ENCODE results near the gene MRPL10. TPM values are rescaled to one million over a fixed set of nuclear protein-coding genes. Genes with fewer than 3 reads are reported as not detected.
A peak's percentile ranks its signal among the peaks of the same experiment; 100 is the strongest.

The MRPL10 gene
- total RNA-seq, 1 experiment from 2014 or later: 74.2 TPM

DNA sequence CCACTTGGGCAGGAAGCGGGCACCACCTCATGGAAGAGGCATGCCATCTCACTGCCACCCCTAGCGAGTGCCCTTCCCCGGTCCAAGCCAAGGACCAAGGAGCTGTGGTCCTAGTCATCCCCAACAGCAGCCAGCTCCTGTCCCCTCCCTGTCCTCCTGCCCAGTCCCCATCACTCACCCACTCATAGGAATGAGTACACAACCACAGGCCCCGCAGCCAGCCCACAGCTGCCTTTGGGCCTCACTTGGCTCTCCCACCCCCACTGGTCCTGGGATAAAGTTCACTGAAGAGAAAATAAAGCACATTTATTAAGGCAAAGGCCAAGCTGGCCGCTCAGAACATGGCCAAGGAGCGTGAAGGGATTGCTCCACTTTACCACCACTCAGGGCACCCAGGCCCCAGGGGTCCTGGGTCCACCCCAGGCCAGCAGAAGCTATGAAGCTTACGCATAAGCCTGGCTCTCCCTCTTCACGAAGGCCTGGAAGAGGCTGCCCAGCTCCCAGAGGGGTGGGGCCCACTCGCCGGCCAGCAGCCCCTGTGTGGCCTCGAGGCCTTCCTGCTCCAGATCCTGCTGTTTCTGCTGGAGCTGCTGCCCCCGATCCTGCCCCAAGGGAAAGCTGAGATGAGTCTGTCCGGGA is 6.2 kb upstream of the MRPL10 start:
- Histone ChIP-seq H3K36me3 (ENCODE audit: low read depth, low read length) (no peaks in the 10 kb centered on the region; the same call in 1 of the 2 replicates), H3K9me3 (ENCODE audit: low read length) (no peaks in the 10 kb centered on the region), H3F3A (ENCODE audit: low read length, unreplicated experiment) (no peaks in the 10 kb centered on the region), H3K27ac (ENCODE audit: low read length) (no peak overlapping the region), H3K9me2 (replicated peaks; ENCODE audit: low read length) (no peaks in the 10 kb centered on the region), H3K4me3 (ENCODE audit: low read length) (no peak overlapping the region), H3K27me3 (ENCODE audit: low read length) (no peaks in the 10 kb centered on the region), H2AFZ (ENCODE audit: low read length) (no peak overlapping the region), H3K4me1 (ENCODE audit: insufficient read depth, low read length) (peaks cover 29% of the 10 kb centered on the region), H3K9ac (ENCODE audit: low read length) (no peak overlapping the region), H3K79me2 (ENCODE audit: low read length) (peaks cover 17% of the 10 kb centered on the region), H3K4me2 (ENCODE audit: low read length) (no peak overlapping the region), H4K20me1 (ENCODE audit: low read length) (no peaks in the 10 kb centered on the region)
- TF ChIP-seq, protein P1, sequence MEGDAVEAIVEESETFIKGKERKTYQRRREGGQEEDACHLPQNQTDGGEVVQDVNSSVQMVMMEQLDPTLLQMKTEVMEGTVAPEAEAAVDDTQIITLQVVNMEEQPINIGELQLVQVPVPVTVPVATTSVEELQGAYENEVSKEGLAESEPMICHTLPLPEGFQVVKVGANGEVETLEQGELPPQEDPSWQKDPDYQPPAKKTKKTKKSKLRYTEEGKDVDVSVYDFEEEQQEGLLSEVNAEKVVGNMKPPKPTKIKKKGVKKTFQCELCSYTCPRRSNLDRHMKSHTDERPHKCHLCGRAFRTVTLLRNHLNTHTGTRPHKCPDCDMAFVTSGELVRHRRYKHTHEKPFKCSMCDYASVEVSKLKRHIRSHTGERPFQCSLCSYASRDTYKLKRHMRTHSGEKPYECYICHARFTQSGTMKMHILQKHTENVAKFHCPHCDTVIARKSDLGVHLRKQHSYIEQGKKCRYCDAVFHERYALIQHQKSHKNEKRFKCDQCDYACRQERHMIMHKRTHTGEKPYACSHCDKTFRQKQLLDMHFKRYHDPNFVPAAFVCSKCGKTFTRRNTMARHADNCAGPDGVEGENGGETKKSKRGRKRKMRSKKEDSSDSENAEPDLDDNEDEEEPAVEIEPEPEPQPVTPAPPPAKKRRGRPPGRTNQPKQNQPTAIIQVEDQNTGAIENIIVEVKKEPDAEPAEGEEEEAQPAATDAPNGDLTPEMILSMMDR (conservative IDR thresholded peaks at IDR 0.05; ENCODE audit: low read depth, low read length): no peak
- no peak for TF ChIP-seq EZH2phosphoT487 (IDR thresholded peaks at IDR 0.05; ENCODE audit: borderline replicate concordance, low read length)
- no peak for TF ChIP-seq EZH2 (IDR thresholded peaks at IDR 0.05; ENCODE audit: low read length, unreplicated experiment)
- intact Hi-C loops (cut with micrococcal nuclease): no loop called here
- peak; percentile 21 for DNase-seq
- ChIA-PET POLR2A (ENCODE audit: unreplicated experiment) (interaction anchor here (0.8 kb wide), 1 partner anchor 16 kb away, joined by 3 read pairs; no protein-coding TSS in a partner anchor), CTCF (interaction anchor here (0.6 to 0.9 kb wide), 3 partner anchors 52 to 133 kb away, joined by 3 to 7 read pairs (median 3); partner anchors contain the start of gene CDK5RAP3)
- no TSS peak for BruUV-seq (replicated peaks)
- no peak for ATAC-seq

DNA sequence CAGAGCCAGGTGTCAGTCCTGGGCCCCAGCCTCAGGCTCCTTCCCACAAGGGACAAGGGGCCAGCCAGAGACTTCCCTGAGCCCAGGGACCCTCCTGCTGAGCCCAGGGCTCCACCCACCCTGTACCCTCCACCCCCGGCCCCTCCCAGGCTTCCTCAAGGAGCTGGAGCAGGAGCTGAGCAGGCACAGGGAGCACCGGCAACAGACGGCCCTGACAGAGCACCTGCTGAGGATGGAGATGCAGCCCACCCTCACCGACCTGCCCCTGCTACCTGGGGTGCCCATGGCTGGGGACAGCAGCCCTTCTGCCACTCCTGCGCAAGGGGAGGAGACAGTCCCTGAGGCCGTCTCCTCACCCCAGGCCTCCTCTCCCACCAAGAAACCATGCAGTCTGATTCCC is 5.3 kb upstream of the MRPL10 start:
- Histone ChIP-seq H3K9me2 (replicated peaks; ENCODE audit: low read length) (no peaks in the 10 kb centered on the region), H3K9ac (ENCODE audit: low read length) (no peak overlapping the region), H3K4me1 (ENCODE audit: insufficient read depth, low read length) (peaks cover 26% of the 10 kb centered on the region), H3K27me3 (ENCODE audit: low read length) (no peaks in the 10 kb centered on the region), H3K9me3 (ENCODE audit: low read length) (no peaks in the 10 kb centered on the region), H3K36me3 (ENCODE audit: low read depth, low read length) (no peaks in the 10 kb centered on the region; the same call in 1 of the 2 replicates), H3K4me3 (ENCODE audit: low read length) (no peak overlapping the region), H4K20me1 (ENCODE audit: low read length) (no peaks in the 10 kb centered on the region), H2AFZ (ENCODE audit: low read length) (no peak overlapping the region), H3K27ac (ENCODE audit: low read length) (no peak overlapping the region), H3K79me2 (ENCODE audit: low read length) (peaks cover 17% of the 10 kb centered on the region), H3F3A (ENCODE audit: low read length, unreplicated experiment) (no peaks in the 10 kb centered on the region), H3K4me2 (ENCODE audit: low read length) (no peak overlapping the region)
- CTCF ChIA-PET: no interaction called here
- POLR2A ChIA-PET (ENCODE audit: unreplicated experiment): no interaction called here
- intact Hi-C loops (cut with micrococcal nuclease): no loop called here
- DNase-seq (no peak), ATAC-seq (no peak)
- TF ChIP-seq EZH2phosphoT487 (IDR thresholded peaks at IDR 0.05; ENCODE audit: borderline replicate concordance, low read length) (no peak), EZH2 (IDR thresholded peaks at IDR 0.05; ENCODE audit: low read length, unreplicated experiment) (no peak)
- TF ChIP-seq, protein P1 (conservative IDR thresholded peaks at IDR 0.05; ENCODE audit: low read depth, low read length): no peak
- no TSS peak for BruUV-seq (replicated peaks)

DNA sequence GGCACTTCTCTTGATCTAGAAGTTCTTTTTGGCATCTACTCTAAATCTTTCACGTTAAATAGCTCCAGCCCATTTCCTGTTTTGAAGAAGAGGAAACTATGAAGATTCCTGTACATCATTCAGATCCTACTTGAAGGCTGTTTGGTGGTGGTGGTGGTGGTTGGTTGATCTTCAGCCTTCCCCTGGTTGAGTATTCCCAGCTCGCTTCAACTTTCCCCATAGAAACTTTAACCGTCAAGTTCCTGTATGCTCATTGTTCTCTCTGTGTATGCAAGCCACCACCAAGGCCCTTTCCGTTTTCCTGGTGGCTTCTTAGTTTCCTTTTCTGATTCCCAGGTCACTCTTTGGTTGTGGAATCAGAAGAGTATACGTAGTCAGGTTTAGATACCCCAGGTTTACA is 3.4 kb upstream of the MRPL10 start:
- Histone ChIP-seq H3K9me3 (ENCODE audit: low read length) (no peaks in the 10 kb centered on the region), H3K4me1 (ENCODE audit: insufficient read depth, low read length) (peaks cover 25% of the 10 kb centered on the region), H3K9ac (ENCODE audit: low read length) (no peak overlapping the region), H3K27ac (ENCODE audit: low read length) (no peak overlapping the region), H4K20me1 (ENCODE audit: low read length) (no peaks in the 10 kb centered on the region), H3K79me2 (ENCODE audit: low read length) (peaks cover 18% of the 10 kb centered on the region), H2AFZ (ENCODE audit: low read length) (no peak overlapping the region), H3K36me3 (ENCODE audit: low read depth, low read length) (no peaks in the 10 kb centered on the region; the same call in 1 of the 2 replicates), H3K27me3 (ENCODE audit: low read length) (no peaks in the 10 kb centered on the region), H3K4me3 (ENCODE audit: low read length) (no peak overlapping the region), H3K9me2 (replicated peaks; ENCODE audit: low read length) (no peaks in the 10 kb centered on the region), H3K4me2 (ENCODE audit: low read length) (no peak overlapping the region), H3F3A (ENCODE audit: low read length, unreplicated experiment) (no peaks in the 10 kb centered on the region)
- intact Hi-C loops (cut with micrococcal nuclease): no loop called here
- POLR2A ChIA-PET (ENCODE audit: unreplicated experiment): no interaction called here
- TF ChIP-seq EZH2phosphoT487 (IDR thresholded peaks at IDR 0.05; ENCODE audit: borderline replicate concordance, low read length) (no peak), EZH2 (IDR thresholded peaks at IDR 0.05; ENCODE audit: low read length, unreplicated experiment) (no peak)
- TF ChIP-seq, protein P1 (conservative IDR thresholded peaks at IDR 0.05; ENCODE audit: low read depth, low read length): no peak
- no peak for DNase-seq
- no peak for ATAC-seq
- BruUV-seq (replicated peaks): no TSS peak
- CTCF ChIA-PET: no interaction called here

Data from PC-3 (cell line).